HepG2 (cell line): ENCODE measurements around the gene GGPS1. TPM values are rescaled to one million over a fixed set of nuclear protein-coding genes. Genes with fewer than 3 reads are reported as not detected.

Experiments used
- ATRX ChIP-seq: sonication (generic); formaldehyde crosslinking; IDR thresholded peaks from 2 replicates; pipeline ENCODE4 v1.4.0; 2020; ENCODE audit warnings: missing genetic modification reagents, borderline replicate concordance
- DPF2 ChIP-seq: sonication (generic); formaldehyde crosslinking; IDR thresholded peaks from 2 replicates; pipeline ENCODE4 v1.4.0; 2020; ENCODE audit warnings: mild to moderate bottlenecking, low read depth, missing genetic modification reagents, borderline replicate concordance
- GABPB1 ChIP-seq: IDR thresholded peaks from 2 replicates; pipeline ENCODE4 v1.6.1; 2016; ENCODE audit warnings: mild to moderate bottlenecking, missing genetic modification reagents, moderate library complexity, missing compliant biosample characterization
- MXD4 ChIP-seq: IDR thresholded peaks from 2 replicates; pipeline ENCODE4 v1.6.1; 2016; ENCODE audit warnings: mild to moderate bottlenecking, missing biosample characterization, missing genetic modification reagents
- RBFOX2 ChIP-seq: fragments of 200-400 bp; formaldehyde crosslinking; IDR thresholded peaks from 2 replicates; pipeline ENCODE4 v1.6.1; 2017; ENCODE audit warnings: low read depth, mild to moderate bottlenecking, low read length
- RXRB ChIP-seq: IDR thresholded peaks from 2 replicates; pipeline ENCODE4 v1.6.1; 2016; ENCODE audit warnings: borderline replicate concordance, missing genetic modification reagents, missing compliant biosample characterization
- STAT5B ChIP-seq: sonication (generic); formaldehyde crosslinking; IDR thresholded peaks from 2 replicates; pipeline ENCODE4 v1.4.0; 2020; ENCODE audit warnings: missing genetic modification reagents
- ZFYVE20 ChIP-seq: sonication (generic); formaldehyde crosslinking; IDR thresholded peaks from 2 replicates; pipeline ENCODE4 v1.8.0; 2023; ENCODE audit warnings: low read depth, mild to moderate bottlenecking, moderate library complexity, missing genetic modification reagents, borderline replicate concordance
- ZNF274 ChIP-seq: sonication (generic); formaldehyde crosslinking; IDR thresholded peaks from 2 replicates; pipeline ENCODE4 v1.5.1; 2020; ENCODE audit warnings: mild to moderate bottlenecking, missing genetic modification reagents
- ZNF589 ChIP-seq: sonication (generic); formaldehyde crosslinking; conservative IDR thresholded peaks from 2 replicates; pipeline ENCODE4 v1.8.0; 2022; ENCODE audit warnings: mild to moderate bottlenecking, moderate library complexity, missing genetic modification reagents
- polyA plus RNA-seq, 8 experiments: library from polyadenylated mRNA; depleted of rRNA in 3 of 8; stranded (reverse) in 7 of 8; unstranded in 1 of 8; fragments of >200 nt; fragmentation: Illumina TruSeq in 4 of 8; extraction: Trizol in 4 of 8; gene quantifications; 2 replicates each; pipeline versions ENCODE4 v1.2.1 to v1.2.3, GENCODE V29; 2011 to 2016; ENCODE audit warnings: low read depth in 4 of 8, missing spikeins in 1 of 8, mixed read lengths in 1 of 8; ENCODE audit not compliant: insufficient read depth in 1 of 8
- total RNA-seq, 5 experiments: library from RNA; depleted of rRNA; stranded (reverse); fragments of >200 nt; fragmentation: Illumina TruSeq; extraction: Trizol; gene quantifications; 2 replicates each; pipeline ENCODE4 v1.2.3, GENCODE V29; 2016; ENCODE audit warnings: low read depth in 1 of 5
- TF ChIP-seq, protein P1 (sequence below): sonication (generic); formaldehyde crosslinking; IDR thresholded peaks from 2 replicates; pipeline ENCODE4 v1.5.0; 2020; ENCODE audit warnings: mild to moderate bottlenecking, missing genetic modification reagents, borderline replicate concordance
- TF ChIP-seq, protein P2 (sequence below): sonication (generic); formaldehyde crosslinking; IDR thresholded peaks from 2 replicates; pipeline ENCODE4 v1.5.1; 2020; ENCODE audit warnings: missing genetic modification reagents, mild to moderate bottlenecking, borderline replicate concordance
- TF ChIP-seq, protein P3 (sequence below): IDR thresholded peaks from 2 replicates; pipeline ENCODE4 v1.6.1; 2016; ENCODE audit warnings: mild to moderate bottlenecking, missing biosample characterization, missing genetic modification reagents
- TF ChIP-seq, protein P4 (sequence below): sonication (generic); formaldehyde crosslinking; IDR thresholded peaks from 2 replicates; pipeline ENCODE4 v1.5.0; 2020; ENCODE audit warnings: missing genetic modification reagents

GGPS1 gene
- total and polyA plus RNA-seq, 2 of the 13 experiments (the other 11 are each of a cell fraction or from before 2014, with no cell fraction given) = 28.8 to 42.6 TPM

DNA sequence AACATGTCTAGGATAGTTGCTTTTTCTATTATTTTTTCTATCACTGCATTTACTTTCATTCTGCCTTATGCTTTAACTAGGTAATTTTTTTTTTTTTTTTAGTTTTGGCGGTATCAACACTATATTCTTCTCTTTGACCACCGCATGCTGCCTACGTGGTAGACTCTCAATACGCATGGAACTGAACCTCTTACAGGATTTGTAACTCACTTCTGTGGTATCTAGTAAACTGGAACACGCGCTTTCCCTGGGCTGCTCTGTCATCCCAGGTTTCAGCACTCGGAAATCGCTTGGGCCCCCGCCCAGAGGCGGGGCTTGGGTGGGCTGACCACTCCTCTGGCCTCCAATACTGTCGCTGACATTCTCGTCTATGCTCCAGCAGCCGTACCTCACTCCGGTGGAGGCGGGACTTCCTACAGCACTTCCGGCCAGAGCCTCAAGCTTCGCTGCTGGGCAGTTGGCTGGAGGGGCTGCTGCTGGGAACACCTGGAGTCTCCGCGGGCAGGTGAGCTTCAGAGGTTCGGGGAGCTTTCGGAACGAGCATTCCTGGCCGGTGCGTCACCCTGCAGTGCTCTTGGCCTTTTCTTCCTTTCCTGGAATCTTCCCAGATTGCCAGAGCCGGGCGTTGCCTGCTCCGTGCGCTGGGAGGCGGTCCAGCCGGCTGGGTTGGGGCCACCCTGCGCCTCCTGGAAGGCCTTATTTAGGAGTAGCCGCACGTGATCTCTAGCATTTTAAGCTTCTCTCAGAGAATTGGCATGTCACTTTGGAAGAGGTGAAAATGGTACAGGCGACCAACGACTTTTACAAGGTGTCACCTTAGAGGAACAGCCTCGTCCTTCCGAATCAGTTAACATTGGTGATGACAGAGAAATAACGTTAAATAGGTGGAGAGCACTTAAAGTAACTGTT lies 38.9 kb downstream of the GGPS1 start, which contains the start of gene TBCE (continued):
- TF ChIP-seq, protein P1, sequence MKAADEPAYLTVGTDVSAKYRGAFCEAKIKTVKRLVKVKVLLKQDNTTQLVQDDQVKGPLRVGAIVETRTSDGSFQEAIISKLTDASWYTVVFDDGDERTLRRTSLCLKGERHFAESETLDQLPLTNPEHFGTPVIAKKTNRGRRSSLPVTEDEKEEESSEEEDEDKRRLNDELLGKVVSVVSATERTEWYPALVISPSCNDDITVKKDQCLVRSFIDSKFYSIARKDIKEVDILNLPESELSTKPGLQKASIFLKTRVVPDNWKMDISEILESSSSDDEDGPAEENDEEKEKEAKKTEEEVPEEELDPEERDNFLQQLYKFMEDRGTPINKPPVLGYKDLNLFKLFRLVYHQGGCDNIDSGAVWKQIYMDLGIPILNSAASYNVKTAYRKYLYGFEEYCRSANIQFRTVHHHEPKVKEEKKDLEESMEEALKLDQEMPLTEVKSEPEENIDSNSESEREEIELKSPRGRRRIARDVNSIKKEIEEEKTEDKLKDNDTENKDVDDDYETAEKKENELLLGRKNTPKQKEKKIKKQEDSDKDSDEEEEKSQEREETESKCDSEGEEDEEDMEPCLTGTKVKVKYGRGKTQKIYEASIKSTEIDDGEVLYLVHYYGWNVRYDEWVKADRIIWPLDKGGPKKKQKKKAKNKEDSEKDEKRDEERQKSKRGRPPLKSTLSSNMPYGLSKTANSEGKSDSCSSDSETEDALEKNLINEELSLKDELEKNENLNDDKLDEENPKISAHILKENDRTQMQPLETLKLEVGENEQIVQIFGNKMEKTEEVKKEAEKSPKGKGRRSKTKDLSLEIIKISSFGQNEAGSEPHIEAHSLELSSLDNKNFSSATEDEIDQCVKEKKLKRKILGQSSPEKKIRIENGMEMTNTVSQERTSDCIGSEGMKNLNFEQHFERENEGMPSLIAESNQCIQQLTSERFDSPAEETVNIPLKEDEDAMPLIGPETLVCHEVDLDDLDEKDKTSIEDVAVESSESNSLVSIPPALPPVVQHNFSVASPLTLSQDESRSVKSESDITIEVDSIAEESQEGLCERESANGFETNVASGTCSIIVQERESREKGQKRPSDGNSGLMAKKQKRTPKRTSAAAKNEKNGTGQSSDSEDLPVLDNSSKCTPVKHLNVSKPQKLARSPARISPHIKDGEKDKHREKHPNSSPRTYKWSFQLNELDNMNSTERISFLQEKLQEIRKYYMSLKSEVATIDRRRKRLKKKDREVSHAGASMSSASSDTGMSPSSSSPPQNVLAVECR = peak; percentile 91
- peak; percentile 80 for TF ChIP-seq RBFOX2
- peak; percentile 60 for TF ChIP-seq MXD4 (CRISPR knock-in tag)
- TF ChIP-seq DPF2 = no peak
- no peak for TF ChIP-seq ZNF589 (CRISPR knock-in tag)
- TF ChIP-seq ATRX (CRISPR knock-in tag) = no peak
- TF ChIP-seq, protein P2, sequence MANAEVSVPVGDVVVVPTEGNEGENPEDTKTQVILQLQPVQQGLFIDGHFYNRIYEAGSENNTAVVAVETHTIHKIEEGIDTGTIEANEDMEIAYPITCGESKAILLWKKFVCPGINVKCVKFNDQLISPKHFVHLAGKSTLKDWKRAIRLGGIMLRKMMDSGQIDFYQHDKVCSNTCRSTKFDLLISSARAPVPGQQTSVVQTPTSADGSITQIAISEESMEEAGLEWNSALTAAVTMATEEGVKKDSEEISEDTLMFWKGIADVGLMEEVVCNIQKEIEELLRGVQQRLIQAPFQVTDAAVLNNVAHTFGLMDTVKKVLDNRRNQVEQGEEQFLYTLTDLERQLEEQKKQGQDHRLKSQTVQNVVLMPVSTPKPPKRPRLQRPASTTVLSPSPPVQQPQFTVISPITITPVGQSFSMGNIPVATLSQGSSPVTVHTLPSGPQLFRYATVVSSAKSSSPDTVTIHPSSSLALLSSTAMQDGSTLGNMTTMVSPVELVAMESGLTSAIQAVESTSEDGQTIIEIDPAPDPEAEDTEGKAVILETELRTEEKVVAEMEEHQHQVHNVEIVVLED (CRISPR knock-in tag) = no peak
- TF ChIP-seq, protein P3, sequence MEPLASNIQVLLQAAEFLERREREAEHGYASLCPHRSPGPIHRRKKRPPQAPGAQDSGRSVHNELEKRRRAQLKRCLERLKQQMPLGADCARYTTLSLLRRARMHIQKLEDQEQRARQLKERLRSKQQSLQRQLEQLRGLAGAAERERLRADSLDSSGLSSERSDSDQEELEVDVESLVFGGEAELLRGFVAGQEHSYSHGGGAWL (CRISPR knock-in tag) = peak; percentile 55; the same call in 1 of the 2 replicates
- no peak for TF ChIP-seq ZFYVE20 (CRISPR knock-in tag)
- no peak; the same call in 1 of the 2 replicates for TF ChIP-seq RXRB (CRISPR knock-in tag)
- TF ChIP-seq, protein P4, sequence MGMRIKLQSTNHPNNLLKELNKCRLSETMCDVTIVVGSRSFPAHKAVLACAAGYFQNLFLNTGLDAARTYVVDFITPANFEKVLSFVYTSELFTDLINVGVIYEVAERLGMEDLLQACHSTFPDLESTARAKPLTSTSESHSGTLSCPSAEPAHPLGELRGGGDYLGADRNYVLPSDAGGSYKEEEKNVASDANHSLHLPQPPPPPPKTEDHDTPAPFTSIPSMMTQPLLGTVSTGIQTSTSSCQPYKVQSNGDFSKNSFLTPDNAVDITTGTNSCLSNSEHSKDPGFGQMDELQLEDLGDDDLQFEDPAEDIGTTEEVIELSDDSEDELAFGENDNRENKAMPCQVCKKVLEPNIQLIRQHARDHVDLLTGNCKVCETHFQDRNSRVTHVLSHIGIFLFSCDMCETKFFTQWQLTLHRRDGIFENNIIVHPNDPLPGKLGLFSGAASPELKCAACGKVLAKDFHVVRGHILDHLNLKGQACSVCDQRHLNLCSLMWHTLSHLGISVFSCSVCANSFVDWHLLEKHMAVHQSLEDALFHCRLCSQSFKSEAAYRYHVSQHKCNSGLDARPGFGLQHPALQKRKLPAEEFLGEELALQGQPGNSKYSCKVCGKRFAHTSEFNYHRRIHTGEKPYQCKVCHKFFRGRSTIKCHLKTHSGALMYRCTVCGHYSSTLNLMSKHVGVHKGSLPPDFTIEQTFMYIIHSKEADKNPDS = no peak
- peak; percentile 95 for TF ChIP-seq GABPB1 (CRISPR knock-in tag)
- peak; percentile 80; the same call in 1 of the 2 replicates for TF ChIP-seq ZNF274 (CRISPR knock-in tag)
- no peak for TF ChIP-seq STAT5B (CRISPR knock-in tag)
